Stimulated activated CD4-positive, alpha-beta T cell treated with anti-CD3 and anti-CD28 coated beads, Interleukin-15, amount 100 ng/mL, for 24 hours (primary cell): ENCODE measurements around the gene CCNB2.
"Not testable (repeated sequence)": the region's sequence is repeated elsewhere in the genome, so short reads cannot be mapped to it uniquely, and the experiment has no call there.

Experiments
- DNase-seq: peaks from one replicate; pipeline ENCODE4 v3.0.0-alpha.2; 2020

The CCNB2 gene

DNA sequence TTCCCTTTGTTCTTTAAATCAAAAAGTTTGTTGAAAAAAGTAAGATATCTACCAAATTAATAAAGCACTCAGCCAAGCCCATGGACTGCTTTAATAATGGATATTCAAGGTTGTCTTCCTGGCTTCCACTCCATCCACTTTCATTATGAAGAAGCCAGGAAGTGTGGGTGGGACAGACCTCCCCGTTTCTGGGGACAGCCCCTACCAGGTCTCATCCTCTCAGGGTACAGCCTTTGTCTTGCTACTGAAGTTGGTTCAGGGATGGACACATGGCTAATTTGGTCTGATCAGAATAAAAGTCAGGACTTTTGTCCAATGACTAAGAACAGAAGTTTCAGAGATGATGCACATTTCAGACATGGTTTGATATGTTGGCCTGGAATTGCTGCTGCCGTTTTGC, 32.6 kb downstream of the CCNB2 start:
- peak; percentile 28 for DNase-seq

DNA sequence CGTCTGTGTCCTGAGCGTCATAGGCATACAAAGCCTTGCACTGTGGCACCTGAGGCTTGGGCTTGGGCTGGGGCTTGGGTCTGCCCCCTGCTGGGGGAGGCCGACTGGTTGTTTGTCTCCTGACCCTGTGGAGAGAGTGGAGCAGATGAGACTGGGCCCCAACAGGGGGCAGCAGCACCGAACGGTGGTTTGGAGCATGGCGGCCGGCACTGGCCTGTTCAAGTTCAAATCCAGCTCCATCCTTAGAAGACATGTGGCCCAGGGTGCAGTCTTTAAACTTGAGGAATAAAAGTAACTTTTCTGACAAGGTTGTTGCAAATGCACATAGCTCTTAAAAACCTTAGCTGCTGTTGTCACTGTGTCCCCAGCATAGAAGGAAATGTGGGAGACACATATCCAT, 33.3 kb downstream of the CCNB2 start:
- peak; percentile 65 for DNase-seq

- DNase-seq: no peak
These were observed 35.7 kb downstream of the CCNB2 start for GRCh38 chr15:59140422-59141226.

DNA sequence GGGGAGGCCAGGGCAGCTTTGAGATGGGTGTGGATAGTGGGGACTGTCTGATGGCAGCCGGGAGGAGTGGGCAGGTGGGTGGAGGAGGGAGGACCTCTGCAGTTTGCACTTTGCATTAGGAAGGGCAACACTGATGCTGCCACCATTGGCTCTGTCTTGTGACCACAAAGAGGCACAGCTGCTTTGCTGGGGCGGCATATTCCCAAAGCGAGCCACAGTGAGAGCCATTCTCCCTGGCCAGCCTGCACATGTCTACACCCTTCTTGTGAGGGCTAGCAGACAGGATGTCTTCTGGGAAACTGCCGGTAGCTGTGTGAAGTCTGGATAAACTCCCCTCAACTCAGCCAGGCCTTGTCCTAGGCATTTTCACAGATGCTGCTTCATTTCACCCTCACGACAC, 38.3 kb downstream of the CCNB2 start:
- no peak for DNase-seq

GRCh38 chr15:59144594-59144993, 39.6 kb downstream of the CCNB2 start:
- DNase-seq: not testable (repeated sequence)

DNA sequence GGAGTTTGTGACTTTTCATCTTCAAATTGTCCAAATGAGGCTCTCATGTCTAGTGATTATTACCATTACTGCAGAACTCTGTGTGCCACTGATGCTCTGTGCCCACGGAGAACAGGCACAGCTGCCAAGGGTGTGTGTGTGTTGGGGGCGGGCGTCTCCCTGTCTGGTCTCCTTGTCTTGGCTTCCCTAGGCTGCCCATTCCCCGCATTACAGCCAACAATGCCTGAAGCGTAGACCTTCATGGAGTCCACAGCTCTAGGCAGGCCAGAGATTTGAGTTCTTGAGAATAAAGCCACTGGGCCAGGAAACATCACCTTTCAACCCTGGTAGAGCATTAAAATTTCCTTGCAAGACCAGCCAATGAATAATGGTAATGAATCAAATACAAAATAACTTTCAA, 42.7 kb downstream of the CCNB2 start:
- no peak for DNase-seq

GRCh38 chr15:59148153-59148833, 43.3 kb downstream of the CCNB2 start:
- DNase-seq: no peak

GRCh38 chr15:59150185-59150584, 45.2 kb downstream of the CCNB2 start:
- no peak for DNase-seq

- DNase-seq: no peak
These were observed 47.9 kb downstream of the CCNB2 start for GRCh38 chr15:59152694-59153450.

DNA sequence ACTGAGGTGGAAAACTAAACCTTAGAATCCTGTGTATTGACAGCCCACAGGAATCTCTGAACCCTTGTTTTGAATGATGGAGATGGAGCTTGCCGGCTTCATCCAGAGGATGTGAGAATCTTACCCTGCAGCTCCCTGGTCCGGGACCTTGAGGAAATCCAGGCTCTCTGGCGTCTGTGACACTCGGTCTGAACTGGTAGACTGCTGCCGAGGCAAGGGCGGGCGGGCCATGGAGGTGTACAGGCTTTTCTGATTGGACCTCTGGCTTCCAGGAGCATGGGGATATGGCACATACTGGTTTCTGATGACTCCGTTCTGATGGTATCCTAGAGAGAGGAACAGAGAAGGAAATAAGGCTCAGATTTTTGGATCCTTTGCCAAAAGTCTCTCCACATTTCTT, 48.5 kb downstream of the CCNB2 start:
- DNase-seq: no peak

DNA sequence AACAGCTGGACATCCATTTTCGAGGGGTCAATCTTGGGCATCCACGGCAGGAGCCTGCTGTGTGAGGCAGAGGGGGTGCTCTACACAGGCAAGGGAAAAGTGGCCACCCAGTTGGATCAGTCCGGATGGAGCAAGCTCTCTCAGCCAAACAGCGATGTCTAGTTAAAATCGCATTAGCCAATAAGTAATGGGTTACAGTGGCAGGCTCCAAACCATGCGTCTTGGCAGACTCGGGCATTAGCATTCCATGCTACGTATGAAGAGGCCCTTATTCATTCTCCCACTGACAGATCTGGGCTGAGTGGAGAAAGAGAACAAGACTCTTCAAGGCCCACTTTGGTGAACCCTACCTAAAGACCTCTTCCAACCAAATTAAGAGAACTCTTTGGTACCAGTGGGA, 49.3 kb downstream of the CCNB2 start:
- DNase-seq: no peak

DNA sequence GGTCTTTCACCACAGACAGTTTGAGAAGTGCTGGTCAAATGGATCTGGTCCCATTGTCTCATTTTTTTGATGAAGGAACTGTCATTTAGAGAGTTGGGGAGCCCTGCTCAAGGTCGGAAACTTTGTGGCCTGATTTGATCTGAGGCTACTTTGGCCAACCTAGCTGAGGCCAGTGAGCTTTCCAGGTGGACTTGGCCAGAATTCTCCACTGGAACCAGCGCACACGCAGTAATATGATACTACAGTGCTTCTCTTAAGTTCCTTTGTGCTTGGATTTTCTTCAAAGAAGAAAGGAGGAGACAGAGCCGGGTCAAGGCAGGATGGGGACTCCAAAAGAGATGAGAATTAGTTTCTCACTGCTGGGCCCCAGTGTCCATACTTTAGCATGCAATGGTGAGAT, 50.5 kb downstream of the CCNB2 start:
- DNase-seq: no peak

- DNase-seq: no peak
These were observed 52.5 kb downstream of the CCNB2 start for GRCh38 chr15:59157396-59157795.

DNA sequence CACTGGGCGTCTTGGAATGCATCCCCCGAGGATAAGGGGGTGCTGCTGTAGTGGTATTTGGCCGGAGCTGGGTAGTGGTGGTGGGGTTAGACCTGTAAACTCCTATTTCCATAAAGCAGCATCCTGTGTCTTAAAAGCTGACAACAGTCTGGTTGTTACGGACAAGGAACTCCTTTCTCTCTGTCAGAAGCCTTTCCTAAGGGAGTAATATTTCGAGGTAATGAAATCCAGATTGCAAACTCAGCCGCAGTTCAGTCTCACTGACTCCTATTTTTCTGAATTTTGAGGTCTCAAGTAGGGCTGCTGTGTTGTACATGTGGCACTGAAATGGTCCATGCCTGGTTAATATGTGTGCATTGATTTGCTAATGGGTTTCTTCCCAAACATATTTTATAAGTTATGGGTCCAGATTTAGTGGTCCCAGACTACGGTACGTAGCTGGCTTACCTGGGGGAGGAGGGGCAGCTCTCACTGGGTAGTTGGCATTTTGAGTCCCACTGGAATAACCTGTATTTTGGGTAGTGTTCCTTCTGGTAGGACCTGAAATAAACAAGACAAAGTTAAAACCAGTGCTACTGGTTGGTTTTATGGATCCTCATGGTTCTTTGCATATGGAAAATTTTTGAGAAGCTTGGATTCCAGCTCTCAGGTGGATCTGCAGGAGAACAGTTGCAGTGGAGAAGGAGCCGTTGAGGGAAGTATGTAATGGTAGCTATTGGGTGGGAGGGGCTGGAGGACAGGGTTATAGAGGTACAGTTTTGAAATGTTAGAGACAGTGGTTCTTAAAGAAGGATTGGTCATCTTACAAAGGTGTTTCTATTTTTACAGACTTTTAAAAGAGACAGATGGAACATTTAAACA, 53.1 kb downstream of the CCNB2 start:
- DNase-seq: no peak

DNA sequence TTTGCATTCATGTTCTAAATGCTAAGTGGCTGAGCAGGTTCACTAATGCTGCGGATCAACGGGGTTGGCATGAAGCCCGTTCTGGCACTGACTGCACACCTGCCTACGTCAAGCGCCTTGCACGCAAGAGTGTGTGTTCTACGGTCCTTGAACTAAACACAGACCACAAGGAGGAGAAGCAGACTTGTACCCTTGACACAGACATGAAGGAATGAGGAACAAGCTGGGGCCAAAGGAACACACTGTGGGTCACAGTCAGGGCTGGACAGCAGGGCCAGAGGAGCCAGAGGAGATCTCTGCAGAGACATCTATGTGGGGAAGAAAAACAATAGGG, 53.7 kb downstream of the CCNB2 start:
- no peak for DNase-seq

DNA sequence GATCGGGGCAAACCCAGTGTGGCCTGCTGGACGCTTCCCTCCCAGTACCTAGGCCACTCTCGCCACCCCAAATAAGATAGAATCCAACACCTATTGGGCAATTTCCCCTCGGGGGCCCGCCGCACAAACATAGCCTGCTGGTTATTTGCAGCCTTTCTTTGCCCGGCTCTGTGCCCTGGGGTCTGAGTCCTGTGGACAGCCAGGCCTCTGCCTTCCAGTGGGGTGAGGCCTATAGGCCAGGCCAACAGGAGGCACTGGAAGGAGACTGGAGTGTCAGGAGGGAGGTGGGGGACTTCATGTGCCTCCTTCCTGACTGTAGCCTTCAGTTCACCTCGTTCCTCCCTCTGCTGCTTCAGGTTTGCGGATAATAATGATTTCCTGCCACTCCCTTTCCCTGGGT, 54.3 kb downstream of the CCNB2 start:
- no peak for DNase-seq

DNA sequence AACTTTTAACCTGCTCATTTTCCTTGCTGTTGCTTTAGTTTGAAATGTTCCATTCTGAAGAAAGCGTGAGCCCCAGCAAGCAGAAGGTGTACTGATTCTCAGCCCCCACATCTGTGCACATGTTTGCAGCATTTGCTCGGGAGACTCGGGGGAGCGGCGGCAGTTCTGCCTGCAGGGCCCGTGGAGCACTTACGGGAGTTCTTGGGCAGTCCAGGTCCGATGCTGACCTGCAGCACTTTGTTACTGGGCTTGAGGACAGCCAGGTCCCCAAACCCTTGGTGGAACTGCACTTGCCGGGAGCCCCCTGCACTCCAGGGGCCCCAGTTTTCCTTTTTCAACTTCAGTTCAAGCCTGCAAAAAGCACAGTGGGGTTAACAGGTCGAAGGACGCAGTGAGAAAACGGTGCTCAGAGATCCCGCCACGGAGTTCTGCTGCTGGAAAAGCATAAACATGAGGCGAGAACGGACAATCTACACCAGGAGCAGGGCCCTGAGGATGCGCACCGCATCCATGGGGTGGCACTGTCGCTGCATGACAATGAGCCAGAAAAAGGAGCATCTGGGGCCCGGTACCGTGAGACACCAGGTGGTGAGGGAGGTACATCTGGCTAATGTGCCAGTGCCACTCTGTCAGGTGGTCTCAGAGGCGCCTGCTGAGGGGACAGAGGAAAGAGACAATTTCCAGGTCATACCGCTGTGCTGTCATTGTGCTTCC, 56.1 kb downstream of the CCNB2 start:
- peak; percentile 34 for DNase-seq

DNA sequence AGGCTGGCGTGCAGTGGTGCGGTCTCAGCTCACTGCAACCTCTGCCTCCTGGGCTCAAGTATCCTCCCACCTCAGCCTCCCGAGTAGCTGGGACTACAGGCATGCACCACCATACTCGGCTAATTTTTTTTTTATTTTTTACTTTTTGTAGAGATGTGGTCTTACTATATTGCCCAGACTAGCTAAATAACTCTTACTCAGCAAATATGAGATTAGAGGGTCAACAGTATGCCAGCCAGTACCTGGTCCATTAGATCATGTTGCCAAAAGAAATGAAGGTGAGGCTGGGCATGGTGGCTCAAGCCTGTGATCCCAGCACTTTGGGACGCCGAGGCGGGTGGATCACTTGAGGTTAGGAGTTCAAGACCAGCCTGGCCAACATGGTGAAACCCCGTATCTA, 57.1 kb downstream of the CCNB2 start:
- DNase-seq: not testable (repeated sequence)

DNA sequence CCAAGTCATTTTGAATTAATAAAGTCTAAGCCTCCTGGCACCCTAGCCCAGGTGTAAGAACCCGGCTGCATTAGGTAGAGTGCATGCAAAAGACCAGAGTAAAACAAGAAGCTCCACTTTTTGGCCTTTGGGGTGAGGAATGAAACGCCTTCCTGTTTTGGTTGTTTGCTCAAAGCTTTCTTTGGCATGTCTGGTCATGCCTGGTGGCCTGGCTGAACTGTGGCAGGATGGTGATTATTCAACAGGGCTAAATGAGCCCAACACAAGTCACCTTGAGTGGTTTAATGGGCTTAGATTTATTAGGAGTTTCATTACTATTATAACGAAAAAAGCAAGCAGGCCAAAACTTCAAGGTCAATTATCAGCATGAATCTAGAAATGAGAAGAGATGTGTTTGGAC, 60.8 kb downstream of the CCNB2 start:
- no peak for DNase-seq

- no peak for DNase-seq
These were observed 61.2 kb downstream of the CCNB2 start for GRCh38 chr15:59166166-59166565.

DNA sequence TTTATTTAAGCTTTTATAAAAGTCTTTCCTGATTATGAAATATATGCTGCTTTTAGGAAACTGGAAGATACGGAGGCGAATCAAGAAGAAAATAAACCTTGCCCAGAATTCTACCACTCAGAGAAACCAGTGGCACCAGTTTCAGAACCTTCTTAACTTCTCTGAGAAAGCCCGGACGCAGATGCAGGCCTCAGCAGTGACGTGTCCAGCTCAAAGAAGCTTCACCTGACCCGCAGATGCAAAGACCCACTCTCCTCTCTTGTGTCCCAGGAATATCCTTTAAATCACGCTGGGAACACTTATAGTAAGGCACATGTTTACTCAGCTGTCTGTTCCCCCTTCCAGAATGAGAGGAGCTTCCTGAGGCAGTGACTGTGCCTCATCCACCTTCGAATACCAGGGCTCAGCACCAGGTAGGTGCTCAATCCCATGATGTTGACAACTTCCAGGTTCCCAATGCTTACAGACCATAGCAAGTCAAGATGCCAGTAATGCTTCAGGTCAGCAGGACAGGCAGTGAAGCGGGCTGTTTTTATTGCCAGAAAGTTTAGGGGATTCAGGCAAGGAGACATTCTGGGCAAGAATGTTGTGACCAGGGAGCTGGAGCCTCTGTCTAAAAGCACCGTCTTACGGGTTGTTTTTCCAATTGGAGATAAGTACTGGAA, 61.8 kb downstream of the CCNB2 start:
- DNase-seq: no peak

GRCh38 chr15:59168536-59168935, 63.6 kb downstream of the CCNB2 start:
- no peak for DNase-seq
